GM18505 (cell line): ENCODE data around the gene KANK2.
A peak's percentile ranks its signal among the peaks of the same experiment; 100 is the strongest.

Experiments
- ATAC-seq: cut with Tn5 transposase; IDR thresholded peaks from one replicate; pipeline ENCODE4 v1.9.1; 2021; ENCODE audit not compliant: unreplicated experiment
- POLR2A ChIP-seq: IDR thresholded peaks from 4 replicates; pipeline ENCODE4 v1.6.1; 2011; ENCODE audit warnings: borderline replicate concordance; ENCODE audit not compliant: insufficient read depth, insufficient read length; ENCODE audit errors: extremely low read depth

Gene KANK2

DNA sequence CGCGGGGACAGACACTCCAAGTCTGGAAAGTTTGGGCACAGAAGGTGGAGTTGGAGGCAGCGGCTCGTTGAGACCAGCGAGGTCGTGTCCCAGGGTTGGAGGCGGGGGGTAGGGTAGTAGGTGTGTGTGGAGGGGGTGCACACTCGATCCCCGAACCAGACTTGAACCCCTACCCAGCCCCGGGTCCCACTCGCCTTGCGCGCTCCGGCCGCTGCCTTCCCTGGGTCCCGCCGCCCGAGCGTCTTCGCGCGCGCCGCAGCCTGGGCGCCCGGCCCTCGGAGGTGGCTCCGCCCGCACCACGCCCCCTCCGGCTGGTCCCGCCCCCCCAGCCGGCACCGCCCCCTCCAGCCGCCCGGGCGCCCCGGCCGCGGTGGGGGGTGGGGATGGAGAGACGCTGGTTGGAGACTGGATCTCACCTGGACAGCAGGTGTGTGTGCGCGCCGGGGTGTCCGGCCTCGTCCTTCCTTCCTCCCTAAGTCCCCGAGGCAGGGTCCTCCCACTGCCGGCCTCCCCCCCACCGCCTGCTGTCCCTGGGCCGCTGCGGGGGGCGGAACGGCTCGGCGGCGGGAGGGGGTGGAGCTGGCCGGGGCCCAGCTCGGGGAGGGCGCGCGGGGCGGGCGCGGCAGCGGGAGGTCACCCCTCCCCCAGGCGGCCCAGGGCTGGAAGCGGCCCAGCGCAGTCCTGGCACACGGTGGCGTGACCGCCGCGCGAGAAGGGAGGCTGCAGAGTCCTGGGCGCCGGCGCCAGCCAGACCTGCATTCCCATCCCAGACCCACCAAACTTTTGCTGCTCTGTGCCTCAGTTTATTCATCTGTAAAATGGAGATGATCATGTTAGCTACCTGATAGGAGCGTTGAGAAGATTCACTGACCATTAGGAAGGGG, at the start of gene KANK2:
TSS of gene KANK2 (minus strand) at position 255 of the 884 bp plus-strand sequence. CDS start 3,034 bp downstream, outside the sequence.
- ATAC-seq = peak; percentile 72

DNA sequence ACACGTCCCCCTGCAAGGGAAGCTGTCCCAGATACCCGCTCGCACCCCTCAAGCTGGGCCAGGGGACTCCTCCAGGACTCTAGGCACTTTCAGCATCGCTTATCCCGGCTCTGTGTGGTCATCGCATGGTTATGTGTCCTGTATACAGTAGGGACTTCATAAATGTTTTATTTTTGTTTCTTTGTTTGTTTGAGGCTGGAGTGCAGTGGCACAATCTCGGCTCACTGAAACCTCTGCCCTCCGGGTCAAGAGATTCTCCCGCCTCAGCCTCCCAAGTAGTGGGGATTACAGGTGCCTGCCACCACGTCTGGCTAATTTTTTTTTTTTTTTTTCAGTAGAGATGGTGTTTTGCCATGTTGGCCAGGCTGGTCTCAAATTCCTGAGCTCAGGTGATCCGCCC, 49.6 kb upstream of the KANK2 start:
- no peak for ATAC-seq
- TF ChIP-seq POLR2A = no peak

More for the DNA sequence above, at the start of gene KANK2:
- no peak for TF ChIP-seq POLR2A

DNA sequence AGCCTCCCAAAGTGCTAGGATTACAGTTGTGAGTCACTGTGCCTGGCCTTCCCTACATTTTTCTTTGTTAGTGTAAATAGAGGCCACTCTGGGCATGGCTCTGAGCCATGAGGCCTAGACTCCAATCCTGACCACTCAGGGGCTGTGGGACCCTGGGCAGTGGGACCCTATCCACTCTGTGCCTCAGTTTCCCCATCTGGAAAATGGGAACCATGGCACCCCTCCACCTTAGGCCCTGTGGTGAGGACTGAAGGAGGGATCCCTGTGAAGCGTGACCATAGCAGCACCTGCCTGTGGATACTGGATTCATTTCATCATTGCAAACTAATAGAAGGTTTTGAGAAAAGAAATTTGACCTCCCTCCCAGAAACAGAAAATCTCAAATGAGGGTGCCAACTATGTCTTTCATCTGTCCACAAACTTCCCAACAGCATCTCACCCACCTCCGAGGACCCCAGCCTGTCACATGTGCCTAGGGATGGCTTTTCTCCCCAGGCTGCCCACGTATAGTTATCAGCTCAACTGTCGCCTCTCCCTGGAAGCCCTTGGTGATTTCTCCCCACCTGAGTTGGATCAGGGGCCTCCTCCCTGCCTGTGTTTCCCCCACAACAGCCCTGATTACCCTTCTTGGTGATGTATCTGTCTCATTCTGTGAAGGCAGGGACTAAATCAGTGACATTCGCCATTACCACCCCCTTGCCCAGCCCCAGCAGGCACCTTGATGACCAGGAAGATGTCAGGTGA, 47.7 kb upstream of the KANK2 start:
- ATAC-seq = no peak
- TF ChIP-seq POLR2A = no peak

DNA sequence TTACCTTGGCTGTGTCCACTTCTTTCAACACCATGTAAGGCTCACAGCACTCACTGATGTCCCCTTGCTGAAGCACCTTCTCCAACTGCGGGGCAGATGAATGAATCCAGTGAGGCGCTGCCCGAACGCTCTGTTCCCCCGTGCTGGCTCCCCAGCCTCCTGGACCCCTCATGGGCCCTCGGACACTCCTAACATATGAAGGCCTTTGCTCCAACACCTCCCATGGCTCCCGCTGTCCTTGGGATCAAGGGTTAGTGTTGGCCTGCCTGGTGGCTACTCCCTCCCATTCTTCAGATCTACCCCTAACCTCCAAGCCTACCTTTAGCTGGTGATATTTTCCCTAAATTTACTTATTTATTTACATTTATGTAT, 46.4 kb upstream of the KANK2 start:
- no peak for TF ChIP-seq POLR2A
- ATAC-seq = no peak

DNA sequence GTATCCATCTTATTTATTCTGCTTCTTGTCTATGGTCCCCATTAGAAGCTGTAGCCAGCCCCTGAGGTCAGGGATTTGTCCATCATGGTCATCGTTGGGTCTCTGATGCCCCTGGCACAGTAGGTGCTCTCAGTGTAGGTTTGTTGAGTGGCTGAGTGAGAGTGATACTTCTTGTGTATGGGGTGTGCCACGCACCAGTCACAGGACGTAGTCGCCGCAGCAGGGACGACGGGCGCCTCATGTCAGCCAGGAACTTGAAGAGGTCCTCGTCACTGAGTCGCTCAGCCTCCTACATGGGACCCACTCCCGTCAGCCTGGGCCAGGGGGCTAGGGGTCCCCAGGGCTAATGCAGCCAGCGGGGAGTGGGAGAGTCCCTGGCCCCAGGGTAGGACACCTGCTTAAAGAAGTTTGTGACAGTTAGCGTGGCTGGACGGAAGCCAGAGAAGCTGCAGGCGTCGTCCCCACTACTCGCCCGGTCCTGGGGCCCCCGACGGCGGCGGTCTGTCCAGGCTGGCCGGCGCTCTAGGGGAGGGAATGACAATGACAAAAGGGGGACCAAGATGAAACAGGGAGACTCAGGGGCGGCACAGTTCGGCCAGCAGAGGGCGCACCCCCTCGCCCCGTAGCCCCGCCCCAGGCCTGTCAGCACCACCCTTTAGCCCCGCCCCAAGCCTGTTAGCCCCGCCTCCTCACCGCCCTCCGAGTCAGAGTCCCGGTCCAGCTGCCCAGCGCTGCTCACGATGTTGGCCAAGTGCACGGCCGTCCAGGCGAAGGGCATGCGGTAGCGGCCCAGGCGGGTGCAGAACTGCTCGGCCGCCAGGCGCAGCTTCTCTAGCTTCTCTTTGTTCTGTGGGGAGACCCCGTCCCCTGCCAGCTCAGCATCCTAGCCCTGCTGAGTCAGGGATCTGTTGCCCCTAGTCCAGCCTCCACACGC, 45.8 kb upstream of the KANK2 start:
- no peak for TF ChIP-seq POLR2A
- ATAC-seq = peak; percentile 61

DNA sequence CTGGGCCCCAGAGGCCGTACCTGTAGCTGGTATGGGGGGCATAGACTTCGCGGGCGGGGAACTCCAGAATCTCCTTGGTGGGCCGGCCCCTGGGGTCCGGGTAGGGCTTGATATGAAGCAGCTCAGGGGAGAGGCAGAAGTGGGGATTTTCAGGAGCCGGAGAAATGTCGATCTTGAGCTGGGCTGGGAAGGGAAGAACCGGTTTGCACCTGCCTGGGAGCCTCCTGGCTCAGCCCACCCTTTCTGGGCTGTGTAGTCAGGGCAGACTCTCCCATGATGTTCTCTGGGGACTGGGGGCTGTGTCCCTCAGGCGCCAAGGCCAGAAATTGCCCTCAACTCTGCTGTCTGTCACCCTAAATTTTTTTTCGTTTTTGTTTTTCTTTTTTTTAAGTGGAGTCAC, 44.7 kb upstream of the KANK2 start:
- ATAC-seq = no peak
- no peak for TF ChIP-seq POLR2A

DNA sequence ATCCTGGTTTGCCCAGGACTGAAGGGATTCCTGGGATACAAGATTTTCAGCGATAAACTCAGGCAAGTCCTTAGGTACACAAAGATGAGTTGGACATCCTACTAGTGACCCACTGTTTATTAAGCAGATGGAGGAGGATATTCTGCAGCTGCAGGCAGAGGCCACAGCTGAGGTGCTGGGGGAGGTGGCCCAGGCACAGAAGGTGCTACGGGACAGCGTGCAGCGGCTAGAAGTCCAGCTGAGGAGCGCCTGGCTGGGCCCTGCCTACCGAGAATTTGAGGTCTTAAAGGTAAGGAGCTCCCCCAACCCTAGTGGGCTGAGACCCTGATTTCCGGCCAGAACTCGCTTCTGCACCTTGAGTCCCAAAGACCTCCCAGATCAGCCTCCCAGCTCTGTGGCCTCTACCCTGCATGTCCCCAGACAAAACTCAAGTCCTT, 42.7 kb upstream of the KANK2 start:
- no peak for TF ChIP-seq POLR2A
- ATAC-seq = no peak

DNA sequence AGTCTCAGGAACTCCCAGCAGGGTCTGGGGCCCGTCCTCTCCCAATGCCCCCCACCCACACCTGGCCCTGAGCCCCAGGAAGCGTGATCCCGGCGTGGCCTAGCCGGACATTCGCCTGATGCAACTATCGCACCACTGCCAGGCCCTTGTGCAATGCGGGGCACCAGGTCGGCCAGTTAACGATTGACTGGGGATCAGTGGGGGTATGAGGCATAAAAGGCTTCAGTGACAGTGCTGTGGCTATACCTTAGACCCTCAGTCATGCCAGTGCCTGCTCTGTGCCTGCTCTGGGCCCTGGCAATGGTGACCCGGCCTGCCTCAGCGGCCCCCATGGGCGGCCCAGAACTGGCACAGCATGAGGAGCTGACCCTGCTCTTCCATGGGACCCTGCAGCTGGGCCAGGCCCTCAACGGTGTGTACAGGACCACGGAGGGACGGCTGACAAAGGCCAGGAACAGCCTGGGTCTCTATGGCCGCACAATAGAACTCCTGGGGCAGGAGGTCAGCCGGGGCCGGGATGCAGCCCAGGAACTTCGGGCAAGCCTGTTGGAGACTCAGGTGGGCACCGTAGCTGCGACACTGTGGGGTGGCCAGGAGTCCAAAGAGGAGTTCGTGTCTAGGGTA, 42.1 kb upstream of the KANK2 start, which contains the start of gene ANGPTL8:
TSS of gene ANGPTL8 (plus strand) at position 243 of the 624 bp plus-strand sequence. CDS start at position 262, 19 bp downstream.
- no peak for TF ChIP-seq POLR2A

DNA sequence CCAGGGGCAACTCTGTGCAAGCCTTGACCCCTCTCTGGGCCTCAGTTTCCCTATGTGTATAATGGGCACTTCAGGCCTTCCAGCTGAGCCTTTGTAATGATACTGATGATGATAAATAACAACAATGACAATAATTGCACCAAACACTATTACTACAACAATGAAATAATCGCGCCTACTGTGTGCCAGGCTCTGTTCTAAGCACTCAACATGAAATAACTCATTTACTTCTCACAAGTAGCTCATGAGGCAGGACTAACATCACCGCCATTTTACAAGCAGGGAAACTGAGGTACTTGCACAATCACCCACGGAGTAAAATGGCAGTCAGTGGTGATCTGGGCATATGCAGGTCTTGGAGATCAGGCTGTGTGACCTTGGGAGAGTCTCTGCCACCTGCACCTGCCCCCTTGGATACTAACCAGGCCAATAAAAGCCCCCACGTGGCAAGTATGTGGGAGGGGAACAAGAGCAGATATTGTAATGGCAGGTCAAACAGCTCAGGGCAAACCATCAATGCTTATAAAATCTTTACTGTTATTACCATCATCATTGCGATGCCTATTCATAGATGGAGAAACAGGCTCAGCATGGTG, 41.5 kb upstream of the KANK2 start:
- ATAC-seq = no peak
- TF ChIP-seq POLR2A = no peak

More for the DNA sequence above, 42.1 kb upstream of the KANK2 start, which contains the start of gene ANGPTL8:
- no peak for ATAC-seq

DNA sequence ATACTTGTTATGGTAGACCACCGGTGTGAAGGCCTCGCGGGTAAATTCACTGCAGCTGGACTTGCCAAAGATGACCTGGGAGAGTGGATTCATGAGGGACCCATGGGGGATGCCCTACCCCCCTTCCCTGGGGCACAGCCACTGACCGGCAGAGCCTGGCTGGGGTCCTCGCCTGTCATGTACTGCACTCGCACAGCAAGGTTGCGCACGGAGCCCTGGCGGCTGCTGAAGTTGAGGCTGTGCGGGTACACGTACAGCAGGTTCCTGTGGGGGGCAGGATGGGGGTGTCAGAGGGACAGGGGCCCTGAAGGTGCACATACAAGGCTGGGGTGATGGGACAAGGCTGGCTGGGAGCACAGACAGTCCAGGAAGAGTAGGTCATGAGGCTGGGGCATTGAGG, 40.7 kb upstream of the KANK2 start:
- ATAC-seq = no peak
- TF ChIP-seq POLR2A = no peak

DNA sequence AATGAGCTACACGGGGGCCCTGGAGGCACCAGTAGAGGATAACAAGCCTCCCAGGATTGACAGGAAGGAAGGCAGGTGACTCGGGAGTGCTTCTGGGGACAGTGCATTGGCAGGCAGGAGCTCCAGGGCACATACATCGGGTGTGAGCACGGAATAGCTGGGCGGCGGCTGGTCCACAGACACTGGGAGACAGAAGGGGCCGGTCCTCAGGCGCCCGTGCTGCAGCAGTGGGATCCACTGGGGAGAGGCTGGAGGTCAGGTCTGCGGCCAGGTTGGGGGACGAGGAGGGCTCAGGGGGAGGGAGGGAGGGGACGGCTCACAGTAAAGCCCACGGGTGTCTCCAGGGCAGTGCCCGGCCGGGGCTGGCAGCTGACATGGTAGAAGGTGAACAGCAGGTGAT, 40.0 kb upstream of the KANK2 start:
- TF ChIP-seq POLR2A = no peak
- no peak for ATAC-seq

DNA sequence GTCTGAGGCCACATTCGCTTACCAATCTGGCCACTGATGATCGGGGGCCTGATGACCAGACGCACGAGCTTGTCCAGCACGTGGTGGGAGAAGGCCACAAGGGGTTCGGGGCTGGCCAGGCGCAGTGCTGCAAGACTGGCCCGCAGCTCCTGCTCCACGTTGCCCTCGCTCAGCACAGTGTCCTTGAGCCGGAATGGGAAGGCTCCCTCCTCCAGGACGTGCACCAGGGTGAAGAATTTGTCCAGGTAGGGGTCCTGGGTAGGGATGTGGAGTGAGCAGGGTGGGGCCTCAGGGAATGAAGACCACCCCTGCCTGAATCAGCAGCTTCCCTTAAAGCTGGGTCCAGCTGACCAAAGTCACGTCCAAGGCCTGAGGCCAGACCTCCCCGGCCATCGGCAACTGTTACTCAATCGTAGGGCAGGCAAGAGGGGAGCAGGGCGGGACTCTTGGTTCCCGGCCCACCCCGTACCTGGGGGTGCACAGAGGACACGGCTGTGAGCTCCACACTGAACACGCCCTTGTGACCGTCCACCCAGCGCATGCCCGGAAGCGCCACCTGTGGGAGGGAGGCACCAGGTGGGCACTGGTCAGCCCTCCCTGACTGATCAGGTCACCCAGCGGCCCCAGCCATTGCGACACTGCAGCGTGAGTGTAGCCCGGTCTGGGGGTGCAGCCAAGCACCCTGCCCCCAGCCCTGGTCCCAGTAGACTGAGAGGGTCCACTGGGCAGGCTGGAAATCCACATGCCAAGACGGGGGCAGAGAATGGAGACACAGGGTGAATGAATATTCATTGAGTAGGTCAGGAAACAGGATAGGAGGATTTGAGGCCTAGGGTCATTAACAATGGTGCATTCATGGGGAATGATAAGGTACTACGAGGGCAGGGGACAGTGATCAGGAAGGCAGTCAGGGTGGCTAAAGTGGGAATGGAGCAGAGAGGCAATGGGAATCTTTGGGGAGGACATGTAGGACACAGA, 39.3 kb upstream of the KANK2 start:
- no peak for ATAC-seq
- no peak for TF ChIP-seq POLR2A
